Small intestine (tissue), 4 donors: ENCODE measurements around the gene LARGE2. TPM values are rescaled to one million over a fixed set of nuclear protein-coding genes. Genes with fewer than 3 reads are reported as not detected.

Source experiments
- polyA plus RNA-seq, 4 donors: library from polyadenylated mRNA; stranded (reverse) in 3 of 4; unstranded in 1 of 4; fragments of 200-250 nt in 3 of 4; fragments of 120-200 nt in 1 of 4; gene quantifications; one replicate each; pipeline versions ENCODE4 v1.2.1 to v1.2.3, GENCODE V29; 2013
- donor health status: healthy with polysubstance abuse.
- donor health status: Bipolar disorder and iron deficiency.
- donor health status: healthy.

Gene LARGE2
- polyA plus RNA-seq, 4 donors = 0.22 to 10.7 (median 1.9) TPM

Other genes starting within 250 kb of the LARGE2 start
- gene SLC35C1, start 117.5 kb upstream of the LARGE2 start, polyA plus RNA-seq = 10 to 100 TPM; 12.3 to 35.2 (median 23.4) TPM
- gene CRY2, start 75.2 kb upstream of the LARGE2 start, polyA plus RNA-seq = 10 to 100 TPM in 2 of 4 donors, 1 to 10 TPM in 2; 6.7 to 23.1 (median 10.1) TPM
- 1 to 10 TPM; 1.3 to 6.1 (median 1.9) TPM for gene MAPK8IP1, start 37.0 kb upstream of the LARGE2 start, polyA plus RNA-seq
- under 1 TPM in 2 of 4 donors, not detected in 2; 0.18 to 0.19 TPM for gene FREY1, start 15.4 kb upstream of the LARGE2 start, polyA plus RNA-seq
- 10 to 100 TPM; 22.1 to 74.0 (median 58.5) TPM for gene PEX16, start 4.8 kb upstream of the LARGE2 start, polyA plus RNA-seq
- 10 to 100 TPM in 2 of 4 donors, 1 to 10 TPM in 2; 4.9 to 22.6 (median 7.7) TPM for gene PHF21A, start 198.8 kb downstream of the LARGE2 start, polyA plus RNA-seq